Mucosa of stomach (tissue), 1 donor: ENCODE data around the gene SASH1.

Source experiments
- H3K27me3 ChIP-seq: one replicate; pipeline ENCODE4 v1.7.0; 2013; ENCODE audit warnings: mild to moderate bottlenecking, low read length; ENCODE audit not compliant: control insufficient read depth, insufficient read depth
- H3K36me3 ChIP-seq: one replicate; pipeline ENCODE4 v1.7.0; 2013; ENCODE audit warnings: low read length; ENCODE audit not compliant: control insufficient read depth, insufficient read depth
- H3K4me1 ChIP-seq: one replicate; pipeline ENCODE4 v1.7.0; 2013; ENCODE audit warnings: mild to moderate bottlenecking, low read length; ENCODE audit not compliant: control insufficient read depth, insufficient read depth
- H3K4me3 ChIP-seq: one replicate; pipeline ENCODE4 v1.7.0; 2013; ENCODE audit warnings: low read length
- H3K9ac ChIP-seq: one replicate; pipeline ENCODE4 v1.7.0; 2013; ENCODE audit warnings: mild to moderate bottlenecking, low read length, moderate library complexity
- H3K9me3 ChIP-seq: one replicate; pipeline ENCODE4 v1.7.0; 2013; ENCODE audit warnings: mild to moderate bottlenecking, low read length, moderate library complexity; ENCODE audit not compliant: control insufficient read depth
- donor health status: Pancreatic carcinoma.

SASH1 gene

GRCh38 chr6:148548065-148548748 lies 205.6 kb downstream of the SASH1 start:
- Histone ChIP-seq H3K9me3 (no peaks in the 10 kb centered on the region), H3K27me3 (no peaks in the 10 kb centered on the region), H3K9ac (no peak overlapping the region), H3K4me1 (no peaks in the 10 kb centered on the region), H3K4me3 (no peak overlapping the region), H3K36me3 (no peaks in the 10 kb centered on the region)

GRCh38 chr6:148548749-148549140 lies 206.1 kb downstream of the SASH1 start:
- no peaks in the 10 kb centered on the region for H3K9me3 ChIP-seq
- H3K27me3 ChIP-seq, result no peaks in the 10 kb centered on the region
- no peaks in the 10 kb centered on the region for H3K4me1 ChIP-seq
- no peak overlapping the region for H3K4me3 ChIP-seq
- H3K36me3 ChIP-seq, result no peaks in the 10 kb centered on the region
- H3K9ac ChIP-seq, result no peak overlapping the region

GRCh38 chr6:148550569-148550968 lies 207.9 kb downstream of the SASH1 start:
- H3K36me3 ChIP-seq, result no peaks in the 10 kb centered on the region
- no peak overlapping the region for H3K9ac ChIP-seq
- no peaks in the 10 kb centered on the region for H3K27me3 ChIP-seq
- no peaks in the 10 kb centered on the region for H3K4me1 ChIP-seq
- H3K4me3 ChIP-seq, result no peak overlapping the region
- no peaks in the 10 kb centered on the region for H3K9me3 ChIP-seq

GRCh38 chr6:148551226-148551625 lies 208.6 kb downstream of the SASH1 start:
- H3K9me3 ChIP-seq, result no peaks in the 10 kb centered on the region

GRCh38 chr6:148556410-148556809 lies 213.8 kb downstream of the SASH1 start:
- no peak overlapping the region for H3K9ac ChIP-seq
- H3K36me3 ChIP-seq, result no peaks in the 10 kb centered on the region
- no peaks in the 10 kb centered on the region for H3K9me3 ChIP-seq
- H3K27me3 ChIP-seq, result no peaks in the 10 kb centered on the region
- peaks cover 10% of the 10 kb centered on the region for H3K4me1 ChIP-seq
- no peak overlapping the region for H3K4me3 ChIP-seq

More at GRCh38 chr6:148551226-148551625, 208.6 kb downstream of the SASH1 start:
- H3K4me3 ChIP-seq, result no peak overlapping the region
- no peaks in the 10 kb centered on the region for H3K4me1 ChIP-seq
- no peak overlapping the region for H3K9ac ChIP-seq
- no peaks in the 10 kb centered on the region for H3K27me3 ChIP-seq
- no peaks in the 10 kb centered on the region for H3K36me3 ChIP-seq

GRCh38 chr6:148557796-148558321 lies 215.2 kb downstream of the SASH1 start:
- H3K4me3 ChIP-seq, result no peak overlapping the region
- H3K4me1 ChIP-seq, result peaks cover 10% of the 10 kb centered on the region

GRCh38 chr6:148559848-148560433 lies 217.3 kb downstream of the SASH1 start:
- peaks cover 10% of the 10 kb centered on the region for H3K4me1 ChIP-seq
- H3K4me3 ChIP-seq, result peak overlapping the region; percentile 18
- H3K36me3 ChIP-seq, result no peaks in the 10 kb centered on the region
- H3K9ac ChIP-seq, result peak overlapping the region; percentile 50
- no peaks in the 10 kb centered on the region for H3K27me3 ChIP-seq
- H3K9me3 ChIP-seq, result no peaks in the 10 kb centered on the region

More at GRCh38 chr6:148557796-148558321, 215.2 kb downstream of the SASH1 start:
- no peaks in the 10 kb centered on the region for H3K27me3 ChIP-seq
- H3K9me3 ChIP-seq, result no peaks in the 10 kb centered on the region
- H3K36me3 ChIP-seq, result no peaks in the 10 kb centered on the region
- H3K9ac ChIP-seq, result no peak overlapping the region

GRCh38 chr6:148561629-148562028 lies 219.0 kb downstream of the SASH1 start:
- Histone ChIP-seq H3K4me1 (peaks cover 17% of the 10 kb centered on the region), H3K9me3 (no peaks in the 10 kb centered on the region), H3K27me3 (no peaks in the 10 kb centered on the region), H3K36me3 (no peaks in the 10 kb centered on the region), H3K9ac (no peak overlapping the region), H3K4me3 (no peak overlapping the region)

GRCh38 chr6:148563066-148563465 lies 220.4 kb downstream of the SASH1 start:
- H3K4me1 ChIP-seq, result peaks cover 19% of the 10 kb centered on the region
- no peak overlapping the region for H3K4me3 ChIP-seq
- no peaks in the 10 kb centered on the region for H3K36me3 ChIP-seq
- no peaks in the 10 kb centered on the region for H3K9me3 ChIP-seq
- H3K27me3 ChIP-seq, result no peaks in the 10 kb centered on the region
- H3K9ac ChIP-seq, result no peak overlapping the region

- Histone ChIP-seq H3K4me1 (peaks cover 16% of the 10 kb centered on the region), H3K4me3 (no peak overlapping the region), H3K27me3 (no peaks in the 10 kb centered on the region), H3K9ac (no peak overlapping the region), H3K36me3 (no peaks in the 10 kb centered on the region), H3K9me3 (no peaks in the 10 kb centered on the region)
These were observed 221.9 kb downstream of the SASH1 start for GRCh38 chr6:148564494-148565035.

GRCh38 chr6:148565321-148565926 lies 222.8 kb downstream of the SASH1 start:
- no peaks in the 10 kb centered on the region for H3K9me3 ChIP-seq
- H3K4me3 ChIP-seq, result no peak overlapping the region
- H3K27me3 ChIP-seq, result no peaks in the 10 kb centered on the region
- H3K9ac ChIP-seq, result no peak overlapping the region
- H3K36me3 ChIP-seq, result no peaks in the 10 kb centered on the region
- H3K4me1 ChIP-seq, result peaks cover 10% of the 10 kb centered on the region
